ENCODE measurements around the gene CACNA2D4. TPM values are rescaled to one million over a fixed set of nuclear protein-coding genes. Genes with fewer than 3 reads are reported as not detected.

Gene CACNA2D4
- polyA plus RNA-seq, 3 donors, result 1.8 to 2.4 (median 2.3) TPM

DNA sequence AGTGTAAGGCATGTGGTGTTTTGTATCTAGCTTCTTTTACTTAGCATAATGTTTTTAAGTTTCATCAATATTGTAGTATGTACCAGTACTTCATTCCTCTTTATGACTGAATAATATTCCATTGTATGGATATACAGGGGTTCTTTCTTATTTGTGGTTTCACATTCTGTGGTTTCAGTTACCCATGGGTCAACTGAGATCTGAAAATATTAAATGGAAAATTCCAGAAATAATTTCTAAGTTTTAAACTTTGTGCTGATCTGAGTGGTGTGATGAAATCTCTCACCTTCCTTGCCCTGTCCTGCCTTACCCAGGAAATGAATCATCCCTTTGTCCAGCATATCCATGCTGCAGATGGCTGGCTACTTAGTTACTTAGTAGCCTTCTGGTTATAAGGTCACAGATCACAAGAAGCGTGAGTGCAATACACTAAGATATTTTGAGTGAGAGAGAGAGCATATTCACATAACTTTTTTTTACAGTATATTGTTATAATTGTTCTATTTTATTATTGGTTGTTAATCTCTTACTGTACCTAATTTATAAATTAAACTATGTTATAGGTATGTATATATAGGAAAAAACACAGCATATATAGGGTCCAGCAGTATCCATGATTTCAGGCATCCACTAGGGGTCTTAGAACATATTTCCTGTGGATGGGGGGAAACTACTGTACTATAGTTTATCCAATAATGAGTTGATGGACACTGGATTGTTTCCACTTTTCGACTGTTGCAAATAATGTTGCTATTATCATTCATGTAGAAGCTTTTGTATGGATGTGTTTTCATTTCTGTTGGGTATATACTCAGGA lies 157.7 kb downstream of the CACNA2D4 start:
- DNase-seq (ENCODE audit: low read depth in 3 of 3, low spot score in 2 of 3), result no peak

- DNase-seq (ENCODE audit: low read depth in 3 of 3, low spot score in 2 of 3), result no peak
Measured at GRCh38 chr12:1758887-1759286, 159.6 kb downstream of the CACNA2D4 start.

DNA sequence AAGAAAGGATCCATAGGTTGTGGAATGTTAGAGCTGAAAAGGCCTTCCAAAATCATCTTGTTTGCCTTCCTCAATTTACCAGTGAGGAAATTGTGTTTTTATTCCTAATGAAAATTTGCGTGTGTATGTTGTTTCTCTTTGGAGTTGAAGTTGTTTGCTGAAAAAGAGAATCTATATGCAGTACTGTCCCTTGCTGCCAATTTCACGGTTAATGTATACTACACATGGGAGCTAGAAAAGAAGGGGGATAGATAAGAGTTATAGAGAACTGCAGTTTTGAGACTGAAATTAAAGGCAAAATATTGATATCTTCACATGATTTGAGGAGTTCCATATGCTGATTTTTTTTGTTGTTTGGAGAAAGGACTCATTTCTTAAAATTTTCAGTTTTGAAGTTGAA lies 160.1 kb downstream of the CACNA2D4 start:
- no peak for DNase-seq (ENCODE audit: low read depth in 3 of 3, low spot score in 2 of 3)

DNA sequence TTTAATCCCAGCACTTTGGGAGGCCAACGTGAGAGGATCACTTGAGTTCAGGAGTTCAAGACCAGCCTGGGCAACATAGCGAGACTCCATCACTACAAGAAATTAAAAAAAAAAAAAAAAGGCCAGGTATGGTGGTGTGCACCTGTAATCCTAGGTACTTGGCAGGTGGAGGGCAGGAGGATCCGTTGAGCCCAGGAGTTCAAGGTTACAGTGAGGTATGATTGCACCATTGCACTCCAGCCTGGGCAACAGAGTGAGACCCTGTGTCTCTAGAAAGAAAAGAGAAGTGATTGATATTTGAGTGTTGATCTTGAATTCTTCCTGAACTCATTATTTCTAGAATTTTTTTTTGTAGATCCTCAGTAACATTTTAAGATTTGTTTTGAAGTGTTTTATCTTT lies 168.2 kb downstream of the CACNA2D4 start:
- no peak for DNase-seq (ENCODE audit: low read depth in 3 of 3, low spot score in 2 of 3)

DNA sequence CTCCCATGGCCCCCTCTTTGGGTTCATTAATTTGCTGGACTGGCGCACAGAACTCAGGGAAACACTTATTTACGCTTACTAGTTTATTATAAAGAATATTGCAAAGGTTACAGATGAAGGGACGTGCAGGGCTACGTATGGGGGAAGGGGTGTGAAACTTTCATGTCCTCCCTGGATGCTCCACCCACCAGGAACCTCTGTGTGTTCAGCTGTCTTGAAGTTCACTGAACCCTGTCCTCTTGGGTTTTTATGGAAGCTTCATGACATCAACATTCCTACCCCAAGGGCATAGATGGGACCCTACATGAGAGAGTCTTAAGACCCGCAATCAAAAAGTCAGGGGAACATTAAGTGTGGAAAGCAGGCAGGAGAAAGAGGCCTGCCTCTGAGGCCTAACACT lies 169.4 kb downstream of the CACNA2D4 start:
- DNase-seq (ENCODE audit: low read depth in 3 of 3, low spot score in 2 of 3), result no peak

- DNase-seq (ENCODE audit: low read depth in 3 of 3, low spot score in 2 of 3), result no peak
Measured at GRCh38 chr12:1747609-1748008, 170.8 kb downstream of the CACNA2D4 start.

GRCh38 chr12:1744932-1745331 lies 173.5 kb downstream of the CACNA2D4 start:
- DNase-seq (ENCODE audit: low read depth in 3 of 3, low spot score in 2 of 3), result no peak

Other genes with a start within 250 kb of the CACNA2D4 start
- 10 to 100 TPM; 49.3 to 52.2 (median 49.5) TPM for gene ADIPOR2, start 227.6 kb downstream of the CACNA2D4 start, polyA plus RNA-seq (ENCODE audit: insufficient read length in 3 of 3)
- under 1 TPM; 0.31 to 0.42 (median 0.33) TPM for gene LRTM2, start 98.1 kb downstream of the CACNA2D4 start, polyA plus RNA-seq (ENCODE audit: insufficient read length in 3 of 3)
- gene DCP1B, start 85.8 kb upstream of the CACNA2D4 start, polyA plus RNA-seq (ENCODE audit: insufficient read length in 3 of 3), result 10 to 100 TPM; 28.7 to 35.6 (median 30.5) TPM
- 1 to 10 TPM; 5.7 to 6.4 (median 5.8) TPM for gene CACNA1C, start 134.3 kb upstream of the CACNA2D4 start, polyA plus RNA-seq (ENCODE audit: insufficient read length in 3 of 3)